BE2C (cell line): ENCODE measurements around the gene MYMX.

Experiments used
- DNase-seq: peaks from one replicate; pipeline ENCODE4 v3.0.0-alpha.2; 2020
- H3K27me3 ChIP-seq: fragments of 250-450 bp; sonication (Bioruptor Pico); 2 replicates; pipeline ENCODE4 v1.5.1; 2020; ENCODE audit warnings: mild to moderate bottlenecking
- H3K36me3 ChIP-seq: fragments of 250-450 bp; sonication (Bioruptor Pico); 2 replicates; pipeline ENCODE4 v1.5.1; 2020; ENCODE audit warnings: mild to moderate bottlenecking
- H3K4me1 ChIP-seq: fragments of 250-450 bp; sonication (Bioruptor Pico); 2 replicates; pipeline ENCODE4 v1.5.1; 2020
- H3K4me3 ChIP-seq: 2 replicates; pipeline ENCODE4 v1.5.1; 2011; ENCODE audit warnings: low read depth, low read length
- H3K9me3 ChIP-seq: fragments of 250-450 bp; sonication (Bioruptor Pico); 2 replicates; pipeline ENCODE4 v1.5.1; 2020
- CTCF ChIP-seq: IDR thresholded peaks from 2 replicates; pipeline ENCODE4 v1.5.1; 2012; ENCODE audit warnings: mild to moderate bottlenecking, low read depth, low read length

MYMX gene

GRCh38 chr6:44237021-44237812 lies 20.5 kb downstream of the MYMX start:
- peak; percentile 85 for DNase-seq
- peaks cover 34% of the 10 kb centered on the region for H3K4me1 ChIP-seq
- no peaks in the 10 kb centered on the region for H3K9me3 ChIP-seq
- peak overlapping the region; percentile 72 for H3K4me3 ChIP-seq
- no peaks in the 10 kb centered on the region for H3K27me3 ChIP-seq
- H3K36me3 ChIP-seq, result peaks cover 33% of the 10 kb centered on the region
- TF ChIP-seq CTCF, result no peak

- peaks cover 26% of the 10 kb centered on the region for H3K36me3 ChIP-seq
- peaks cover 34% of the 10 kb centered on the region for H3K4me1 ChIP-seq
- DNase-seq, result peak; percentile 85
- peak overlapping the region; percentile 72 for H3K4me3 ChIP-seq
- no peaks in the 10 kb centered on the region for H3K9me3 ChIP-seq
- H3K27me3 ChIP-seq, result no peaks in the 10 kb centered on the region
- TF ChIP-seq CTCF, result peak; percentile 87
Measured at GRCh38 chr6:44237813-44238433, 21.2 kb downstream of the MYMX start.

- H3K27me3 ChIP-seq, result no peaks in the 10 kb centered on the region
- DNase-seq, result no peak
- H3K36me3 ChIP-seq, result peaks cover 17% of the 10 kb centered on the region
- peaks cover 30% of the 10 kb centered on the region for H3K4me1 ChIP-seq
- H3K9me3 ChIP-seq, result no peaks in the 10 kb centered on the region
- TF ChIP-seq CTCF, result no peak
- no peak overlapping the region for H3K4me3 ChIP-seq
Measured at GRCh38 chr6:44238687-44239350, 22.1 kb downstream of the MYMX start.

GRCh38 chr6:44243345-44243744 lies 26.6 kb downstream of the MYMX start:
- H3K4me1 ChIP-seq, result no peaks in the 10 kb centered on the region; the same call in 1 of the 2 replicates
- H3K4me3 ChIP-seq, result no peak overlapping the region
- no peaks in the 10 kb centered on the region for H3K27me3 ChIP-seq
- no peak for TF ChIP-seq CTCF
- no peaks in the 10 kb centered on the region for H3K9me3 ChIP-seq
- DNase-seq, result no peak
- H3K36me3 ChIP-seq, result peaks cover 14% of the 10 kb centered on the region

GRCh38 chr6:44245391-44245911 lies 28.7 kb downstream of the MYMX start:
- no peaks in the 10 kb centered on the region for H3K27me3 ChIP-seq
- peak overlapping the region; percentile 94 for H3K4me3 ChIP-seq

More at GRCh38 chr6:44245391-44245911, 28.7 kb downstream of the MYMX start:
- no peak for DNase-seq
- H3K4me1 ChIP-seq, result peaks cover 5% of the 10 kb centered on the region
- no peak for TF ChIP-seq CTCF
- peaks cover 35% of the 10 kb centered on the region for H3K36me3 ChIP-seq
- no peaks in the 10 kb centered on the region for H3K9me3 ChIP-seq
